Mesenteric fat pad (tissue), 1 donor: ENCODE results near the gene PTP4A1. TPM values are rescaled to one million over a fixed set of nuclear protein-coding genes. Genes with fewer than 3 reads are reported as not detected.
"Not testable (repeated sequence)": the region's sequence is repeated elsewhere in the genome, so short reads cannot be mapped to it uniquely, and the experiment has no call there.

ENCODE experiments used
- DNase-seq: peaks from one replicate; pipeline ENCODE4 v3.0.0-alpha.2; 2020; ENCODE audit warnings: low spot score
- total RNA-seq: library from RNA; stranded (reverse); fragmentation: NEBNext Ultra II Directional; extraction: Animal tissue kit (Norgen Biotek cat#: 25700); gene quantifications from one replicate; pipeline ENCODE4 v1.2.1, GENCODE V29; 2021
- donor health status: DM: yes; HTN: yes; CAD: no.

The PTP4A1 gene
- total RNA-seq, 1 donor from 2014 or later, result 34.3 TPM

GRCh38 chr6:63581355-63582013 lies 9.2 kb downstream of the PTP4A1 start:
- no peak for DNase-seq

DNA sequence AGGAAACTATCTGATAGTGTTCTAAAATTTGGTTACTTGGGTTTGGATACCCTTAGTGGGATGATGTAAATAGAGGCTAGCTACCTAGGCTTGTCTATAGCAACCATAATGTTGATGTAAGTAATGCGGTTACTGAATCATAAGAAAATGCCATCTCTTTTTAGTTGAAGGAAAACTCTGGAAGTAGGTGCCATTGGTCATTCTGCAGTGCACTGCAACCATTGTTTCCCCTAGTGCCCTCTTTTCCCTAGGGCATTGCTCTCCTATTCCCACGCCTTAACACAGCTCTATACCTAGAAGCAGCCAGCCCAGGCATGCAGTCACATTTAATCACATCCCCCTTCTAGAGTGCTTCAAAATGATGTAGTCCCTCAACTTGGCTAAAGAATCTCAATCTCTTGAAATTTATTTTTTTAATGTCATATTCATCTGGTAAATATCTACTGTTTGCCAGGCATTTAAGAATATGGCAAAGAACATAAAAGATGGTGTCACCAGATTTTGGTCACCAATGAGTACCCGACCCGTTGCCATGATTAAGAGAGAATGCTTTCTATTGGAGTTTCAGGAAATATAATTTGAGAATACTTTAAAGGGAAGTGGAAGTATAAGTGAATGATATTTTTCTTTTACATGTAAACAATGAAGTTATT lies 10.4 kb downstream of the PTP4A1 start:
- DNase-seq, result no peak

- no peak for DNase-seq
Observed at GRCh38 chr6:63584125-63584514, 11.8 kb downstream of the PTP4A1 start.

GRCh38 chr6:63584566-63584965 lies 12.3 kb downstream of the PTP4A1 start:
- no peak for DNase-seq

DNA sequence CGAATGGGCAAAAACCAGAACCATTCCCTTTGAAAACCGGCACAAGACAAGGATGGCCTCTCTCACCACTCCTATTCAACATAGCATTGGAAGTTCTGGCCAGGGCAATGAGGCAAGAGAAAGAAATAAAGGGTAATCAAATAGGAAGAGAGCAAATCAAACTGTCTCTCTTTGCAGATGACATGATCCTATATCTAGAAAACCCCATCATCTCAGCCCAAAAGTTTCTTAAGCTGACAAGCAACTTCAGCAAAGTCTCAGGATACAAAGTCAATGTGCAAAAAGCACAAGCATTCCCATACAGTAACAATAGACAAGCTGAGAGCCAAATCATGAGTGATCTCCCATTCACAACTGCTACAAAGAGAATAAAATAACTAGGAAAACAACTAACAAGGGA lies 13.4 kb downstream of the PTP4A1 start:
- not testable (repeated sequence) for DNase-seq

GRCh38 chr6:63589952-63590411 lies 17.7 kb downstream of the PTP4A1 start:
- DNase-seq, result no peak

DNA sequence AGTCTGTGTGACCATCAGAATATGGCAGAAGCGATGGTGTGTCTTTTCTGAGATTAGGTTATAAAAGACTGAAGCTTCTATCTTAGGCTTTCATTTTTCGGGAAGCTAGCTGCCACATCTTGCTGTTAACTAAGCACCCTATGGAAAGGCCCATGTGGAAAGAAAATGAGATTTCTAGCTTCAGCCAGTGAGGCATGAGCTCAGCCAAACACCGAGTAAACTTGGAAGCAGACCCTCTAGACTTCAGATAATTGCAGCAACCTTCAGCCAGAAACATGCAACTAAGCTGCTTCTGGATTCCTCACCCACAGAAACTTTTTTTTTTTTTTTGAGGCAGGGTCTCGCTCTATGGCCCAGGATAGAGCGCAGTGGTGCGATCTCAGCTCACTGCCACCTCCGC lies 20.6 kb downstream of the PTP4A1 start:
- no peak for DNase-seq

GRCh38 chr6:63597141-63598048 lies 25.1 kb downstream of the PTP4A1 start:
- DNase-seq, result no peak

GRCh38 chr6:63598049-63599036 lies 26.1 kb downstream of the PTP4A1 start:
- no peak for DNase-seq

DNA sequence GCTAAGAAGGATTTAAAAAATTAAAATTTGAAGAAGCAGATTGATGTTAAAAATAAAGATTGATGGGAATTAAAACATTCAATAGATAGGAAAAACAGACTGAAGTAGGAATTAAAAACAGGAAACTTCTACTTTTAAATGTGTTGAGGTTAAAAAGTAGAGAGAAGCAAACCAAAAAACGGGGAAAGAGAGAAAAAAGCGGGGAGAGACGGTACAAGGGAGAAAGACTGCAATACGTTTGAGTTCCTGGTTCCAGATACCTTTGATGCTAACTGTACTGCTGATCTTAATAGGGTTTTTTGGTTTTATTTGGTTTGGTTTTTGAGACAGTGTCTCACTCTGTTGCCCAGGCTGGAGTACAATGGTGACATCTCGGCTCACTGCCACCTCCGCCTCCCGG lies 27.0 kb downstream of the PTP4A1 start:
- no peak for DNase-seq

DNA sequence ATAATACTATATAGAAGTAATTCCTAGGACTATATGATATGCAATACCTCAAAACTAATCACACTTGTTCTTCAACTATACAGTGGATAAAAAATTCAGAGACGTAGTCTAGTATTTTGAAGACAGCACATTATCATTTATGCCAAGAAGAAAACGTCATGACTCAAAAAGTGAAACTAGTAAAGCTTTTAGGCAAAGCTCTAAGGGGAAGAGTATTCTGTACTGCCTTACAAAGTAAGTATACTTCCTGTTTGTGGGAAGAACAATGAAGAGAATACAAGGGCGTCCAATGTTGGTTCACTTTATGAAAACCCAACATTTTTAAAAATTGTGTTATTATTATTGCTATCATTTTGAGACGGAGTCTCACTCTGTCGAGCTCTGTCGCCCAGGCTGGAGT lies 27.9 kb downstream of the PTP4A1 start:
- no peak for DNase-seq

DNA sequence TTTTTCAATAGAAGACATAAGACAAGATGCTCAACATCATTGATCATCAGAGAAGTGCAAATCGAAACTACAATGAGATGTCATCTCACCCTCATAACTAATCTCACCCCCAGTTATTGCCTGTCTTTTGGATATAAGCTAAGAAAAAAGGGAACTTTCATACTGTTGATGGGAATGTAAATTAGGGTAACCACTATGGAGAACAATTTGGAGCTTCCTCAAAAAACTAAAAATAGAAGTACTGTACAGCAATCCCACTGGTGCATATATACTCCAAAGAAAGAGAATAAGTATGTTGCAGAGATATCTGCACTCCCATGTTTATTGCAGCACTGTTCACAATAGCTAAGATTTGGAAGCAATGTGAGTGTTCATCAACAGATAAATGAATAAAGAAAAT lies 37.0 kb downstream of the PTP4A1 start:
- DNase-seq, result no peak

- DNase-seq, result no peak
Observed at GRCh38 chr6:63610944-63611343, 38.7 kb downstream of the PTP4A1 start.

DNA sequence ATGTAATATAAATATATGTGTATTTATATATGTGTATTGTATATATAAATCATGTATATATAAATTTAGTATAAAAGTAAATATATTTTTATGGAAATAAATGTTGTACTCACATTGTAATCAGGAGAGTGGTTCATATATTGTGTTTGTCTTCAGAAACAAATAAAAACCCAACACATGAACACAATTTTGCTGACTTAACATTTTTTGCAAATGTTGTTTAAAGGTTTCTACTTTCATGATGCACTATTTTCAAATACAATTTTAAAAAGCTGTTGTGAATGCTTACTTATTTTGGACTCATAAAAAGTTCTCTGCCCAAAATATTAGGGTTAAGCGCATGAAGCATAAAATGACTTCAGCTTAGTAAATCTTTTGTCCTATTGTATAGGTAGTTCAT lies 39.3 kb downstream of the PTP4A1 start:
- DNase-seq, result no peak

GRCh38 chr6:63615590-63615989 lies 43.3 kb downstream of the PTP4A1 start:
- DNase-seq, result no peak

Other genes starting within 250 kb of the PTP4A1 start
- gene PHF3, start 63.3 kb downstream of the PTP4A1 start, total RNA-seq, result 41.2 TPM